HG03196 (cell line): ENCODE data around the gene SZRD1.

Experiments
- ATAC-seq: cut with Tn5 transposase; IDR thresholded peaks from one replicate; pipeline ENCODE4 v1.9.1; 2021; ENCODE audit not compliant: unreplicated experiment

SZRD1 gene

DNA sequence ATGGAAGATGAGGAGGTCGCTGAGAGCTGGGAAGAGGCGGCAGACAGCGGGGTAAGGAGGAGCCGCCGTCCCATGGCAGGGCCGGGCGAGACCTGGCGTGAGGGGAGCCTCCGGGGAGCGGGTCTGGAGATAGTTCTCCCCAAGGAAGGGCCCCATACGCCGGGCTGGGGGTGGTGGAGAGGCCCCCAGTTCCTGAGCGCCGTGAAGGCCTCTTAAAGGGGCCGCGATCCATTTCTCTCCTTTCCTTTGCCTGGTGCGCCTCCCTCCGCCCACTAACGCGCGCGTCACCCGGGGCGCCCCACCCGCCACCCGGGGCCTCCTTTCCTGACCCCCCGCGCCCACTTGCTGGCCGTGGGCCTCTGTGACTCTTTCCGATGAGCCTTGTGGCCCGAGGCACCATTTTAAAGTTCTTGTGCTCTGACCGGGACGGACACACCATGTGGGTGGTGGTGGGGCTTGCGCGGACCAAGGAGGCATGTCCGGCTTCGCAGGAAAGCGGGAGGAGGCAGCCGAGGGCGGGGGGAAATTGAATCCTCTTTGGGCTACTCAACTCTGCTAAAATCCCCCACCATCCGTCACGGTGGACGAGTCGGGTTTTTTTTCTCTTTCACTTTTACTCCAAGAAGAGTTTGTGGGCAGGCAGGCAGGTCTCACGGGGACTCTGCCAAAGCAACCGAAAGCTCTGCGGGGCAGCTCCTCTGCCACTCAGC, 371 bp downstream of the SZRD1 start:
- ATAC-seq = peak; percentile 62

GRCh38 chr1:16367968-16368890, 1.2 kb downstream of the SZRD1 start:
- ATAC-seq = no peak

- ATAC-seq = no peak
Observed at GRCh38 chr1:16369821-16370220, 2.8 kb downstream of the SZRD1 start.

DNA sequence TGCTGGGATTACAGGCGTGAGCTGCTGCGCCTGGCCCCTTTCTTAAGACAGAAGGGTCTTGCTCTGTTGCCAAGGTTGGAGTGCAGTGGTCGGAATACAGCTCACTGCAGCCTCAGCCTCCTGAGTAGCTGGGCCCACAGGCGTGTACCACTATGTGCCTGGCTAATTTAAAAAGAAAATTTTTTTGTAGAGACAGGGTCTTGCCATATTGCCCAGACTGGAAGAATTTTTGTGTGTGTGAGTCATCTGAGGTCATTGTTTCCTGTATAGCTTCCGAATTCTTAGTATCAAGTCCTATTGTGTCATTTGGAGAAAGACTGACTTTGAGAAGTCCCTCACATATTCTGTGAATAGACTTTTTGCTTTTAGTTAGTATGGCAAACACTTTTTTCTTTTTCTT, 4.7 kb downstream of the SZRD1 start:
- ATAC-seq = no peak

DNA sequence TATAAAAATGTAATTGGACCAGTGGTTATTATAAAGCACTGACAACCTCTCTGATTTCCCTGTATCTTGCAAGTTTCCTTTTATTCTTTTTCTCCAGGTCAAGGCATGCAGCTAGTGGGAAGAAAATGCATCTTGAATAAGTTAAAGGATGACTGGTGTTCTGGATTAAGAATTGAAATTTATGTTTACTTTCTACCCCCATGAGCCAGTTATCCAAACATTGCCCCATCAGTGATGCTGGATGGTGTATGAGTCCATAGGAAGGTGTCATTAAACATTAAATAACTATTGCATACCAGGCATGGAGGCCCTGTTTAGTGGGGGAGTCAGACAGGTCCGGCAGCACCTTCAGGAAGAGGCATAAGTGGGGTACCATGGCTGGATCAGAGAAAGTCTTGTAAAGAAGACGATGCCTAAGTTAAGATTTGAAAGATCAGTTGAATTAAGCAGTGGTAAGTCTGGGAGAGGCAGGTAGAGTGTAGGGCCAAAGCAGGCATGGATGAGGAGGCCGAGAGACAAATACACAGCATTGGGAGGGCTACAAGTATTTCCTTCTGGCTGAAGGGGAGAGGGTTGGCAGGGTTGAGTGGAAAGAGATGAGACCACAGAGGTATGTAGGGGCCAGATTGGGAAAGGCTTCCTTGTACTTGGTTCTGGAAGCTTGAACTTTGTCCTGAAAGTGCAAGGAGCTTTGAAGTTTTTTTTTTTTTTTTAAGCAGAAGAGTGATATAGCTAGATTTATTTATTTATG, 5.7 kb downstream of the SZRD1 start:
- ATAC-seq = no peak

GRCh38 chr1:16374266-16374665, 7.2 kb downstream of the SZRD1 start:
- ATAC-seq = no peak

- no peak for ATAC-seq
Observed at GRCh38 chr1:16375521-16376340, 8.7 kb downstream of the SZRD1 start.

DNA sequence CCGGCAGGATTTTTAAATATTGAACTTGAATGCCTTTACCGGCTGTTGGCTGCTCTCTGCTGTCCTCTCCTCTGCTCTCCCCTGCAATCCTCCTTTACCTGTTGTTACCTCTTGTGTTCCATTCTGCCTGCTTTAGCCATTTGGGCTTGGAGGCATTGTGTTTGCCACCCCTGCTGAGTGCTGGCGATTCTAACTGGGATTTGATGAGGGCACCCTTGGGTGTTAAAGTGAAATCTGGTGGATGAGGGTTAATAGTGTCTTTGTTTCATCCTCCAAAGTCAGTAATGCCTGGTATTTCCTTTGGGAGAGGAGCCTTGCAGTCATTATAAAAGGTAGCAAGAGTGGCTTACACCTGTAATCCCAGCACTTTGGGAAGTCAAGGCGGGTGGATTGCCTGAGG, 9.9 kb downstream of the SZRD1 start:
- ATAC-seq = no peak

DNA sequence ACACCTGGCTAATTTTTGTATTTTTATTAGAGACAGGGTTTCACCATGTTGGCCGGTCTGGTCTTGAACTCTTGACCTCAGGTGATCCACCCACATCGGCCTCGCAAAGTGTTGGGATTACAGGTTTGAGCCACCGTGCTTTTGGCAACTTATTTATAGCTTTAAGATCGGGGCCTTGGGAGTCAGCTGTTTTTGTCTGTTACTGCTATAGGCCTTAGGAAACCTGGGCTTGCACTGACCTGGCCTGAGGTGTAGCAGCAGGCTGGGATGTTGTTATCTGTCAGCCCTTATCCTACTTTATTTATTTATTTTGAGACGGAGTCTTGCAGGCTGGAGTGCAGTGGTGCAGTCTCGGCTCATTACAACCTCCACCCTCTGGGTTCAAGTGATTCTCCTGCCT, 11.4 kb downstream of the SZRD1 start:
- ATAC-seq = no peak

DNA sequence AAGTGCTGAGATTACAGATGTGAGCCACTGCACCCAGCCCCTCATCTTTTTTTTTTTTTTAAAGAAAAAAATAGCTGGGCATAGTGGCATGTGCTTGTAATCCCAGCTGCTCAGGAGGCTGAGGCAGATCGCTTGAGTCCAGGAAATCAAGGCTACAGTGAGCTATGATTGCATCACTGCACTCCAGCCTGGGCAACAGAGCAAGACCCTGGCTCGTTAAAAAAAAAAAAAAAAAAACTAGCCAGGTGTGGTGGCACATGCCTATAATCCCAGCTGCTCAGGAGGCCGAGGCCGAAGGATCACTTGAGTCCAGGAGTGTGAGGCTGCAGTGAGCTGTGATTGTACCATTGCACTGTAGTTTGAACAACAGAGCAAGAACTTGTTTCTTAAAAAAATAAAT, 13.8 kb downstream of the SZRD1 start:
- no peak for ATAC-seq

GRCh38 chr1:16383888-16384287, 16.8 kb downstream of the SZRD1 start:
- no peak for ATAC-seq

DNA sequence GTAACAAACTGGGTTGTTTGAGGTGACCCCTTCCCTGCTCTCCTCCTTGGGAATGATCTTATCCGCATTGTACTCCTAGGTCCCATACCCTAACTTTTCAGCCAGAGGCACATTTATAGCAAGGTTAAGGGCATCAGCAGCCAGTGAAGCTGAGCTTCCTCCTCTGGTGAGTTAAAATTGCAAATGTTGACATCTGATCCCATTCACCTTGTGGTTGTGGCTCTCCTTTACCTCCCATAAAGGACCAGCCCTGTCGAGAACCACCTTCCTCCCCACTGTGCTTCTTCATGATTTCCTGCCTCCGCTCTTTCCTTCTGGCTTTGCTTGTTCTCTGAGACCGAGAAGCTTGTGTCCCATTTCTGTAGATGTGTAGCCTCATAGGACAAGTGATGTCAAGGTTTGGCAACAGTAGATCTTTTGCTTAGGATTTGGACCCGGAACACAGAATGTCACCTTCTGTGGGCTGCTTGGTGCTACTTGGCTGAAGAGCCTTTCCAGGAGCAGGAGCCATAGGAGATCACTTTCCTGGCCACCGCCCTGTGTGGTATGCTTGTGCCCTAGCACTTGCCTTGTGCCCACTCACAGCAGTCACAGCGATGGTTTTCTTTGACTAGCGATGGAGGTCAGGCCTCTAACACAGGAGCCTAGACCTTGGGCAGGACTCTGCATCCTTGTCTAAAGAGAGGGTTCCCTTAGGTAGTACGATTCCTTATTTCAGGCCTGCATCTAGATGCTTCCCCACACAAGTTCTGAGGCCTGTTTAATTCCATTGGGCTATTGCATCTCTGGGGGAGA, 18.8 kb downstream of the SZRD1 start:
- ATAC-seq = no peak

- ATAC-seq = no peak
Observed at GRCh38 chr1:16386454-16387113, 19.5 kb downstream of the SZRD1 start.

- no peak for ATAC-seq
Observed at GRCh38 chr1:16387201-16388188, 20.5 kb downstream of the SZRD1 start.

- ATAC-seq = no peak
Observed at GRCh38 chr1:16391411-16391810, 24.4 kb downstream of the SZRD1 start.

GRCh38 chr1:16392740-16393569, 25.9 kb downstream of the SZRD1 start:
- no peak for ATAC-seq
